ENCODE measurements around the gene B4GALT4.

GRCh38 chr3:119195151-119195476 lies 45.6 kb downstream of the B4GALT4 start:
- TF ChIP-seq POLR2A (IDR thresholded peaks at IDR 0.05) (no peak), CTCF (IDR thresholded peaks at IDR 0.05) (no peak)
